ENCODE data around the gene NDEL1. TPM values are rescaled to one million over a fixed set of nuclear protein-coding genes. Genes with fewer than 3 reads are reported as not detected.

Gene NDEL1
- total and polyA plus RNA-seq, 9 of the 15 experiments (the other 6 are each of a cell fraction or from before 2014, with no cell fraction given) = 0.86 to 30.5 (median 22.7) TPM

- ChIA-PET POLR2A (interaction anchor here (0.7 kb wide), 1 partner anchor 80 kb away, joined by 4 read pairs; no protein-coding TSS in a partner anchor), CTCF (ENCODE audit: low intra/inter-chr PET ratio) (no interaction called here)
- Histone ChIP-seq H3K9me1 (ENCODE audit: control insufficient read depth, insufficient read depth, low read length) (no peaks in the 10 kb centered on the region), H3K27ac (ENCODE audit: extremely low read depth, low read depth, low read length) (no peak overlapping the region), H3K4me3 (no peak overlapping the region), H3K4me1 (replicated peaks in 1 of 2; ENCODE audit: control insufficient read depth in 2 of 2, insufficient read depth in 2 of 2, low read length in 2 of 2) (peaks cover 0 to 6% of the 10 kb centered on the region in 2 experiments; a peak in 2 of 5 replicates), H3K4me2 (ENCODE audit: insufficient read depth, low read length) (no peak overlapping the region), H4K20me1 (replicated peaks; ENCODE audit: control insufficient read depth, insufficient read depth, low read length) (no peaks in the 10 kb centered on the region), H3K9me3 (replicated peaks; ENCODE audit: control insufficient read depth, insufficient read depth, low read depth, low read length) (no peaks in the 10 kb centered on the region), H3K27me3 (ENCODE audit: control insufficient read depth in 2 of 2, insufficient read depth in 2 of 2, low read length in 2 of 2) (no peaks in the 10 kb centered on the region), H3K36me3 (ENCODE audit: control insufficient read depth, insufficient read depth, low read length) (no peaks in the 10 kb centered on the region), H2AFZ (ENCODE audit: low read depth, low read length) (no peak overlapping the region), H3K9ac (ENCODE audit: insufficient read depth in 1 of 2, low read depth in 2 of 2, low read length in 2 of 2) (no peak overlapping the region), H3K79me2 (ENCODE audit: control insufficient read depth, insufficient read depth, low read length) (no peaks in the 10 kb centered on the region)
- in situ Hi-C loops (cut with MboI) = no loop called here
- no peak for DNase-seq (ENCODE audit: extremely low read depth in 1 of 4, low spot score in 3 of 4)
- 49% methylated on average over 6 of the region's 6 CpGs for WGBS (ENCODE audit: insufficient coverage, low coverage, missing lambda C conversion rate)
- no peak for FAIRE-seq
- ATAC-seq = no peak
- TF ChIP-seq TAF7 (tag; IDR thresholded peaks at IDR 0.05) = no peak
- TF ChIP-seq FOXP1 (CRISPR knock-in tag; IDR thresholded peaks at IDR 0.05) = no peak
- TF ChIP-seq RBM22 (IDR thresholded peaks at IDR 0.05; ENCODE audit: low read depth, low read length, poor library complexity, severe bottlenecking) = no peak
- TF ChIP-seq PTBP1 (IDR thresholded peaks at IDR 0.05; ENCODE audit: low read depth, low read length) = no peak
- TF ChIP-seq STAG1 (CRISPR knock-in tag; IDR thresholded peaks at IDR 0.05; ENCODE audit: borderline replicate concordance) = no peak
- no peak for TF ChIP-seq VEZF1 (CRISPR knock-in tag; IDR thresholded peaks at IDR 0.05)
- no peak for TF ChIP-seq FIP1L1 (IDR thresholded peaks at IDR 0.05; ENCODE audit: low read depth, low read length, poor library complexity, severe bottlenecking)
- no peak for TF ChIP-seq RNF2 (IDR thresholded peaks at IDR 0.05)
- no peak for TF ChIP-seq CGGBP1 (CRISPR knock-in tag; IDR thresholded peaks at IDR 0.05)
- BruUV-seq (replicated peaks) = no TSS peak
- intact Hi-C loops (cut with micrococcal nuclease) = no loop called here
These were observed 9.5 kb upstream of the NDEL1 start for GRCh38 chr17:8426094-8426720.

Measured in K562 (cell line).